Naive thymus-derived CD8-positive, alpha-beta T cell (primary cell): ENCODE measurements around the gene C1orf167. TPM values are rescaled to one million over a fixed set of nuclear protein-coding genes. Genes with fewer than 3 reads are reported as not detected.

Experiments
- ATAC-seq, 2 donors: fragments of 150-1000 bp; cut with Tn5 transposase in 1 of 2; sonication (Bioruptor Pico), chemical (Tn5 transposase) in 1 of 2; 1 replicate in 1 of 2; 2 replicates in 1 of 2; pipeline ENCODE4 v1.10.0; 2021; ENCODE audit warnings: mild to moderate bottlenecking in 2 of 2, moderate library complexity in 2 of 2
- POLR2A ChIA-PET: fragments of 350-600 bp; sonication (Branson Sonifier 250); formaldehyde crosslinking; loops from one replicate; lab custom pipeline; 2021; ENCODE audit warnings: antibody characterized with exemption; lab: Charles Lee
- DNase-seq, 10 donors: peaks; one replicate each; pipeline versions ENCODE4 v3.0.0 to v3.0.0-alpha.2; 2020 to 2022
- H3K27ac Mint-ChIP-seq, 10 donors: one replicate each; pipeline ENCODE4 v1.8.0; 2020 to 2022; ENCODE audit warnings: mild to moderate bottlenecking in 10 of 10, mixed read lengths in 10 of 10, moderate library complexity in 4 of 10, inconsistent platforms in 1 of 10
- H3K27me3 Mint-ChIP-seq, 5 donors: one replicate each; pipeline ENCODE4 v1.8.0; 2021 to 2022; ENCODE audit warnings: mixed read lengths in 5 of 5
- H3K36me3 Mint-ChIP-seq, 3 donors: one replicate each; pipeline ENCODE4 v1.8.0; 2020 to 2022; ENCODE audit warnings: mixed read lengths in 3 of 3, mild to moderate bottlenecking in 2 of 3, inconsistent platforms in 1 of 3
- H3K4me1 Mint-ChIP-seq, 4 donors: one replicate each; pipeline ENCODE4 v1.8.0; 2021 to 2022; ENCODE audit warnings: mixed read lengths in 4 of 4
- H3K4me3 Mint-ChIP-seq, 10 donors: one replicate each; pipeline ENCODE4 v1.8.0; 2020 to 2022; ENCODE audit warnings: mild to moderate bottlenecking in 10 of 10, mixed read lengths in 10 of 10, moderate library complexity in 6 of 10, inconsistent platforms in 1 of 10
- H3K9me3 Mint-ChIP-seq, 9 donors: one replicate each; pipeline ENCODE4 v1.8.0; 2020 to 2022; ENCODE audit warnings: mixed read lengths in 9 of 9, mild to moderate bottlenecking in 3 of 9, inconsistent platforms in 1 of 9, moderate library complexity in 1 of 9
- polyA plus RNA-seq, 3 donors: library from polyadenylated mRNA; unstranded; fragments of 300-500 nt; fragmentation: Illumina TruSeq; gene quantifications; one replicate each; pipeline ENCODE4 v1.2.3, GENCODE V29; 2021
- total RNA-seq, 8 experiments: library from RNA in 2 of 8; stranded (reverse) in 2 of 8; gene quantifications; one replicate each; pipeline ENCODE4 v1.2.3 and lab custom pipeline; 2021 to 2026

The C1orf167 gene
- total and polyA plus RNA-seq, 5 experiments from 2014 or later: not detected

GRCh38 chr1:11738096-11738495, 23.9 kb upstream of the C1orf167 start:
- no peaks in the 10 kb centered on the region for H3K27me3 Mint-ChIP-seq
- no peak for ATAC-seq
- no peaks in the 10 kb centered on the region for H3K9me3 Mint-ChIP-seq
- H3K36me3 Mint-ChIP-seq: no peaks in the 10 kb centered on the region
- peak overlapping the region; percentile 3 to 95 (median 27) for H3K4me3 Mint-ChIP-seq
- H3K27ac Mint-ChIP-seq: peak overlapping the region in 7 of 10 donors; percentile 10 to 78 (median 41)
- peaks cover 43 to 81% (median 79%) of the 10 kb centered on the region in 4 donors for H3K4me1 Mint-ChIP-seq
- POLR2A ChIA-PET: interaction anchor here (0.6 to 3.3 kb wide), 3 partner anchors 19 to 395 kb away, joined by 4 to 23 read pairs (median 5); no protein-coding TSS in a partner anchor
- DNase-seq: no peak

GRCh38 chr1:11738783-11739182, 23.2 kb upstream of the C1orf167 start:
- peak overlapping the region in 5 of 10 donors; percentile 16 to 71 (median 33) for H3K4me3 Mint-ChIP-seq
- H3K27me3 Mint-ChIP-seq: no peaks in the 10 kb centered on the region
- ATAC-seq (no peak), DNase-seq (no peak)
- H3K36me3 Mint-ChIP-seq: no peaks in the 10 kb centered on the region
- H3K4me1 Mint-ChIP-seq: peaks cover 44 to 76% (median 74%) of the 10 kb centered on the region in 4 donors
- POLR2A ChIA-PET: interaction anchor here (0.6 kb wide), 1 partner anchor 394 kb away, joined by 5 read pairs; no protein-coding TSS in a partner anchor
- peak overlapping the region in 6 of 10 donors; percentile 31 to 78 (median 48) for H3K27ac Mint-ChIP-seq
- no peaks in the 10 kb centered on the region for H3K9me3 Mint-ChIP-seq

GRCh38 chr1:11740258-11741192, 21.5 kb upstream of the C1orf167 start:
- ATAC-seq (peak; percentile 10 to 44), DNase-seq (peak in 5 of 10 donors; percentile 22 to 35 (median 26))
- H3K4me3 Mint-ChIP-seq: peak overlapping the region; percentile 45 to 81 (median 62)
- POLR2A ChIA-PET: interaction anchor here (0.5 to 1.8 kb wide), 6 partner anchors 10 to 681 kb away, joined by 3 to 8 read pairs (median 5); partner anchors contain the start of genes FBXO6 and SRM
- H3K27me3 Mint-ChIP-seq: no peaks in the 10 kb centered on the region
- H3K36me3 Mint-ChIP-seq: peaks cover 0 to 5% (median 5%) of the 10 kb centered on the region in 3 donors
- H3K9me3 Mint-ChIP-seq: no peaks in the 10 kb centered on the region
- peaks cover 45 to 75% (median 71%) of the 10 kb centered on the region in 4 donors for H3K4me1 Mint-ChIP-seq
- peak overlapping the region in 8 of 10 donors; percentile 11 to 81 (median 38) for H3K27ac Mint-ChIP-seq

GRCh38 chr1:11741482-11741881, 20.5 kb upstream of the C1orf167 start:
- H3K27me3 Mint-ChIP-seq: no peaks in the 10 kb centered on the region
- POLR2A ChIA-PET: interaction anchor here (0.5 to 1.8 kb wide), 4 partner anchors 22 to 682 kb away, joined by 3 to 7 read pairs (median 3); partner anchors contain the start of genes FBXO6 and SRM
- ATAC-seq (no peak), DNase-seq (no peak)
- no peaks in the 10 kb centered on the region for H3K9me3 Mint-ChIP-seq
- peak overlapping the region in 8 of 10 donors; percentile 50 to 81 (median 62) for H3K4me3 Mint-ChIP-seq
- peak overlapping the region in 3 of 10 donors; percentile 27 to 41 (median 34) for H3K27ac Mint-ChIP-seq
- H3K36me3 Mint-ChIP-seq: peaks cover 0 to 15% (median 14%) of the 10 kb centered on the region in 3 donors
- H3K4me1 Mint-ChIP-seq: peaks cover 48 to 71% (median 69%) of the 10 kb centered on the region in 4 donors

GRCh38 chr1:11741919-11742558, 20.0 kb upstream of the C1orf167 start:
- Mint-ChIP-seq H3K27me3 (no peaks in the 10 kb centered on the region), H3K27ac (peak overlapping the region in 3 of 10 donors; percentile 18 to 95 (median 63)), H3K4me3 (peak overlapping the region in 8 of 10 donors; percentile 13 to 77 (median 60)), H3K36me3 (peaks cover 0 to 19% (median 19%) of the 10 kb centered on the region in 3 donors), H3K4me1 (peaks cover 49 to 72% (median 67%) of the 10 kb centered on the region in 4 donors), H3K9me3 (no peaks in the 10 kb centered on the region)
- no peak for ATAC-seq
- POLR2A ChIA-PET: interaction anchor here (1.2 to 1.8 kb wide), 2 partner anchors 23 to 682 kb away, joined by 3 to 7 read pairs; partner anchors contain the start of gene SRM
- DNase-seq: no peak

GRCh38 chr1:11744287-11744686, 17.7 kb upstream of the C1orf167 start:
- Mint-ChIP-seq H3K27ac (peak overlapping the region in 2 of 10 donors; percentile 7 to 14), H3K36me3 (peaks cover 0 to 28% (median 19%) of the 10 kb centered on the region in 3 donors), H3K4me1 (peaks cover 40 to 58% (median 51%) of the 10 kb centered on the region in 4 donors), H3K9me3 (no peaks in the 10 kb centered on the region), H3K27me3 (no peaks in the 10 kb centered on the region), H3K4me3 (peak overlapping the region in 1 of 10 donors; percentile 27)
- no peak for ATAC-seq
- POLR2A ChIA-PET: interaction anchor here (0.8 kb wide), 1 partner anchor 25 kb away, joined by 3 read pairs; no protein-coding TSS in a partner anchor
- DNase-seq: no peak

GRCh38 chr1:11746092-11746491, 15.9 kb upstream of the C1orf167 start:
- ATAC-seq (no peak), DNase-seq (no peak)
- H3K27ac Mint-ChIP-seq: no peak overlapping the region
- H3K4me1 Mint-ChIP-seq: peaks cover 27 to 44% (median 35%) of the 10 kb centered on the region in 4 donors
- POLR2A ChIA-PET: no interaction called here
- no peaks in the 10 kb centered on the region for H3K9me3 Mint-ChIP-seq
- no peak overlapping the region for H3K4me3 Mint-ChIP-seq
- peaks cover 0 to 28% (median 22%) of the 10 kb centered on the region in 3 donors for H3K36me3 Mint-ChIP-seq
- H3K27me3 Mint-ChIP-seq: no peaks in the 10 kb centered on the region

- POLR2A ChIA-PET: no interaction called here
Observed at GRCh38 chr1:11746795-11747487, 15.1 kb upstream of the C1orf167 start.

GRCh38 chr1:11748294-11749202, 13.4 kb upstream of the C1orf167 start:
- Mint-ChIP-seq H3K4me1 (peaks cover 15 to 24% (median 23%) of the 10 kb centered on the region in 4 donors), H3K9me3 (no peaks in the 10 kb centered on the region), H3K36me3 (peaks cover 0 to 28% (median 22%) of the 10 kb centered on the region in 3 donors), H3K4me3 (peak overlapping the region in 3 of 10 donors; percentile 27 to 49 (median 31)), H3K27me3 (no peaks in the 10 kb centered on the region), H3K27ac (peak overlapping the region in 6 of 10 donors; percentile 4 to 78 (median 60))
- ATAC-seq (no peak), DNase-seq (no peak)
- POLR2A ChIA-PET: interaction anchor here (1.4 kb wide), 1 partner anchor 11 kb away, joined by 3 read pairs; no protein-coding TSS in a partner anchor

More at GRCh38 chr1:11746795-11747487, 15.1 kb upstream of the C1orf167 start:
- no peaks in the 10 kb centered on the region for H3K27me3 Mint-ChIP-seq
- H3K9me3 Mint-ChIP-seq: no peaks in the 10 kb centered on the region
- H3K36me3 Mint-ChIP-seq: peaks cover 0 to 28% (median 22%) of the 10 kb centered on the region in 3 donors
- H3K4me3 Mint-ChIP-seq: no peak overlapping the region
- peak overlapping the region in 1 of 10 donors; percentile 36 for H3K27ac Mint-ChIP-seq
- H3K4me1 Mint-ChIP-seq: peaks cover 25 to 35% (median 26%) of the 10 kb centered on the region in 4 donors
- no peak for ATAC-seq
- DNase-seq: no peak

- POLR2A ChIA-PET: interaction anchor here (1.4 kb wide), 1 partner anchor 12 kb away, joined by 3 read pairs; no protein-coding TSS in a partner anchor
- Mint-ChIP-seq H3K27me3 (no peaks in the 10 kb centered on the region), H3K4me1 (peaks cover 15 to 27% (median 23%) of the 10 kb centered on the region in 4 donors), H3K4me3 (peak overlapping the region in 3 of 10 donors; percentile 27 to 49 (median 31)), H3K36me3 (peaks cover 0 to 28% (median 21%) of the 10 kb centered on the region in 3 donors), H3K9me3 (no peaks in the 10 kb centered on the region), H3K27ac (peak overlapping the region in 6 of 10 donors; percentile 4 to 78 (median 63))
- DNase-seq: peak in 6 of 10 donors; percentile 24 to 58 (median 43)
- ATAC-seq: peak; percentile 36 to 65
Observed at GRCh38 chr1:11749203-11749689, 12.7 kb upstream of the C1orf167 start.
